HG03565 (cell line): ENCODE results near the gene FAM78A.

Source experiments
- ATAC-seq: cut with Tn5 transposase; IDR thresholded peaks from one replicate; pipeline ENCODE4 v1.9.1; 2021; ENCODE audit warnings: mild to moderate bottlenecking, moderate library complexity; ENCODE audit not compliant: unreplicated experiment

The FAM78A gene, protein sequence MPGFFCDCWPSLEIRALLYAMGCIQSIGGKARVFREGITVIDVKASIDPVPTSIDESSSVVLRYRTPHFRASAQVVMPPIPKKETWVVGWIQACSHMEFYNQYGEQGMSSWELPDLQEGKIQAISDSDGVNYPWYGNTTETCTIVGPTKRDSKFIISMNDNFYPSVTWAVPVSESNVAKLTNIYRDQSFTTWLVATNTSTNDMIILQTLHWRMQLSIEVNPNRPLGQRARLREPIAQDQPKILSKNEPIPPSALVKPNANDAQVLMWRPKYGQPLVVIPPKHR

DNA sequence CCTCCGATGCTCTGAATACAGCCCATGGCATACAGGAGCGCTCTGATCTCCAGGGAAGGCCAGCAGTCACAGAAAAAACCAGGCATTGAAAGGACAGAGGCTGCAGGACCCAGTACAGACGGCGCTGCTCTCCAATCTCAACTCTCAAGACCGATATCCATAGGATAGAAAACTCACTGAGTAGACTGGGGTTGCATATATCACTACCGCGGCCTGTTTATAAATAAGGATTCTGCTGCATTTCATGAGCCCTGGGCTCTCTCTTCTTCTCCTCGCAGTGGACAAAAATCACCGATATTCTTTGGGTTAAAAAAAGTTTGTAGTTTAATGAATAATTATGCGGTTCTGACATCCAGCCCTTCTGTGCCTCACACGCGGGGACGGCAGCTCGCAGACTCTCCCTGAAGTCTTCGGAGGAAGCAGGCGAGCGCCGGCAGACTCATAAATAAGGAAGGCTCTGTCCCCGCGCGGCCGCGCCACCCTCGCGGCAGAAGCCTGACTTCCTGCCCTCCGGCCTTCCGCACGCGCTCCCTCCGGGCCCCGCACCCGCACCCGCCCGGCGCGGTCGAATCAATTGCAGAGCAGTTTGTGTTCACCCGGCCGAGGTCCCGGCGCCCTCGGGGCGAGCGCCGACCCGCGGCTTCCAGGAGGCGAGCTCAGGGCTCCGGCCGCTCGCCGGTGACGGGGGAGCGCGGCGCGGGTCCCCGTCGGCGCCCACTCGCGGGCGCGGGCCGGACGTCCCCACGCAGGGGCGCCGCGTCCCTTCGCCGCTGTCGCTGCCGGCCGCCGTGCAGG lies at the start of gene FAM78A:
Gene FAM78A (minus strand): TSS at position 417 of the 795 bp plus-strand sequence. CDS start 331 bp downstream, at position 86.
- no peak for ATAC-seq

DNA sequence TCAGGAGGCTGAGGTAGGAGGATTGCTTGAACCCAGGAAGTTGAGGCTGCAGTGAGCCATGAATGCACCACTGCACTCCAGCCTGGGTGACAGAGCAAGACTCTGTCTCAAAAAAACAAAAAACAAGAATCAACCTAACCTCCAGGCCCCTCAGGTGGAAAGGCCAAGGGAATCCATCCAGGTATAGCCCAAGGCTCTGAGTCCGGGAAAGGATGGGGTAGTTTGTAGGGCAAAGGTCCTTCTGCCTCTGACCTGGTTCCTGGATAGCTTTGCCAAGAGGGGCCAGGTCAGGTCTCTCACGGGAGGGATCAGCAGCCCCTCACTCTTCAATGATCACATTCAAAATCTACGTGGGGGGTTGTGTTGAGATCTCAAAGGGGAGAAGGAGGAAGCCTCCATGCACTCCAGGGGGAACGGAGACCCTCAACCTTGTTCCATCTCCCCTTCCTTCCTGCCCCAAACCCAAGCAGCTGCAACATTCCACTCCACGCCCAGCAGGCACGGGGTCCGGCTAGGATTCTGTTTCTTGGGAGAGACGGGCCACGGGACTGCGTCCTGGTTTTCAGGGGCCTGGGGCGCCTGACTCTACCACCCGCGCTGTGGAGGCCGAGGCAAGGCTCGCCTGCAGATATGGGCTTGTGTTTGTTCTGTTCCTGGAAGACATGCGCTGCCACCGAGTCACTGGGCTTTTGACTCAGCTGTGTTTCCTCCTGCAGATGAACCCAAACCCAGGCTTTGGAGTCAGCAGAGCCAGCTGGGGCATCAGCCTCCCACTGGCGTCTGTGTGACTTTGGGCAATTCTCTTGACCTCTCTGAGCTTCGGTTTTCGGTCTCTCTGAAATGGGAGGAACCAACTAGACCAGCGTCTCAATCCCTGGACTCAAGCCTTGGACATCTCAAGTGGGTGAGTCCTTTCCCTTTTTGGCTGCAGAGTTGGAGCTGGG lies 48.7 kb upstream of the FAM78A start:
- ATAC-seq = no peak

DNA sequence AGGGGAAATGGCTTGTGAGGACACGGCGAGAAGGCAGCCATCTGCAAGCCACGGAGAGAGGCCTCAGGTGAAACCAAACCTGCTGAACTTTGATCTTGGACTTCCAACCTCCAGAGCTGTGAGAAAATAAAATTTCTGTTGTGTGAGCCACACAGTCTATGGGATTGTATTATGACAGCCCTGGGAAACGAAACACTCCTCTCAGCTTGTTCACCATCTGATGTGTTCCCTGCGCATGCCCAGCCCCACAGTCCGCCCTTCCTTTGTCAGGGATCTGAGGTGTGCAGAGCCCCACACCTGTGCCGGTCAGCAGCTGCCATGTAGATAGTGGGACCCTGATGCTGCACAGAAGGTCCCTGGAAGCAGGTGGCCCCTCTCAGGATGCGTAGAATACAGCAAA lies 47.3 kb upstream of the FAM78A start:
- ATAC-seq = no peak

DNA sequence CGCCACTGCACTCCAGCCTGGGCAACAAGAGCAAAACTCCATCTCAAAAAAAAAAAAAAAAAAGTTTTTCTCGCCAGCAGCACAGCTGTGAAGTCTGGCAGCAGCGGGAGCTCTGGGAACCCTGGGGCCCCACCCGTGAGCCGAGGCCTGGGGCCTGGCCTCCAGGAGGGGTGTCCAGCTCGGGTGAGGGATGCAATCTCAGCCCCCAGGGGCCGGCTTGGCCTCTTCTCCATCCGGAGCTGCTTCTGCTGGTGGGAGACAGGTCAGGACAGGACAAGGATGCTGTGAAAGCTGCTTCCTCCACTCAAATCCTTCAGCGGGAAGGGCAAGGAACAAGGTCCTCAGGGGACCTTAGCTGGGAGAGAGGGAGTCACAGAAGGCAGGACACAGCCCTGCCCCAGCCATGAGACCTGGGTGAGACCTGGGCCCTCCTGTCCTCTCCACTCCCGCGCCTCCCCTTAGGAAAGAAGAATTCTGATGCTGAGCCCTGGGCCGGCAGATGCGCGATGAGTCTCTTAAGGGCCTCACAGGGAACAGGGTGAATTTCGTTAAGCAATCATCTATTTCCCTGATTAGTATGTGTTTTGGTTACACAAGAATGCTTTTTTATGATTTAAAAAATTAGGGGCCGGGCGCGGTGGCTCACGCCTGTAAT lies 43.8 kb upstream of the FAM78A start:
- ATAC-seq = no peak

DNA sequence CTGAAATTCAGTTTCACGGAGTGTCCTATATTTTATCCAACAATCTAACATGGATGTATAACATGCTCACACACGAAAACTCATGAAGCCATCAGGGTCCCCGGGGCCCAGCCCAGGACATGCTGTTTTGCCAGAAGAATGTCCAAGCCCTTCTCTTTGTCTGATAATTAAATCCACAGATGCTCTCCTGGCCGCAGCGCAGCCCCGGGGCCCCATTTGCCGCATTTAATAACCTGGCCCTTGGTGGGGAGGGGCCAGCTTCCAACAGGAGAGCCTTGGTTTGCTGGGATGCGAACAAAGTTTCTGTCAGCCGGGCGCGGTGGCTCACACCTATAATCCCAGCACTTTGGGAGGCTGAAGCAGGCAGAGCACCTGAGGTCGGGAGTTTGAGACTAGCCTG lies 43.2 kb upstream of the FAM78A start:
- ATAC-seq = no peak

DNA sequence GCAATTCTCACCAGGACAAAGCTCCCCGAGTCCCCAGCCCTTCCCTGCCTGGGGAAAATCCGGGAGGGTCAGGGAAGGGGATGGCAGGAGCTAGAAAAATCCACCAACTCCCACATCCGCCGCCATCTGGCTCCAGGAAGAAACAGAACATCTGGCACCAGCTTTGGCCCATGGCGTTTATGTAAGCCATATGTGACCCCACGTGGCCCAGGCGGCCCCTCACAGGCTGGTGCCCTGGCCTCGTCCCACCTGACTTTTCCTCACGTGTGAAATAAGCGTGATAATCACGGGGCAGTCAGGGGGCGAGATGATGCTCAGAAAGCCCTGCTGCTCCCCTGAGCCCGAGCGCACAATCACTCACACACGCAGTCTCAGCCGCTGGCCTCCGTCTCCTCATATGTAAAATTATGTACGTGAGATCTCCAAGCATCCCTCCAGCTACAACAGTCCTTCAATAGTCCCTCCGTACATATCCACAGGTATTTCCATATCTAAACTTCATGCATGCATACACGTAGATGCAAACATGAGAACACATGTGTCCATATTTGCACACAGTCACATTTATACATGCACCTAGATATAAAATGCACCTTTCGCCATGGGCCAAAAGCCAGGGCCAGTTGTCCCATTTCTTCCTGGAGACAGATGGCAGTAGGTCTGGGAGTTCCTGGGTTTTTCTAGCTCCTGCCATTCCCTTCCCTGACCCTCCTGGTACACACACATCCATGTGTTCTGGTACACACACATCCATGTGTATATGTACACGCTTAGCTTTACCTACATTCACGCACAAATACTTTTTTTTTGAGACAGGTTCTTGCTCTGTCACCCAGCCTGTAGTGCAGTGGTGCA lies 42.1 kb upstream of the FAM78A start:
- no peak for ATAC-seq

DNA sequence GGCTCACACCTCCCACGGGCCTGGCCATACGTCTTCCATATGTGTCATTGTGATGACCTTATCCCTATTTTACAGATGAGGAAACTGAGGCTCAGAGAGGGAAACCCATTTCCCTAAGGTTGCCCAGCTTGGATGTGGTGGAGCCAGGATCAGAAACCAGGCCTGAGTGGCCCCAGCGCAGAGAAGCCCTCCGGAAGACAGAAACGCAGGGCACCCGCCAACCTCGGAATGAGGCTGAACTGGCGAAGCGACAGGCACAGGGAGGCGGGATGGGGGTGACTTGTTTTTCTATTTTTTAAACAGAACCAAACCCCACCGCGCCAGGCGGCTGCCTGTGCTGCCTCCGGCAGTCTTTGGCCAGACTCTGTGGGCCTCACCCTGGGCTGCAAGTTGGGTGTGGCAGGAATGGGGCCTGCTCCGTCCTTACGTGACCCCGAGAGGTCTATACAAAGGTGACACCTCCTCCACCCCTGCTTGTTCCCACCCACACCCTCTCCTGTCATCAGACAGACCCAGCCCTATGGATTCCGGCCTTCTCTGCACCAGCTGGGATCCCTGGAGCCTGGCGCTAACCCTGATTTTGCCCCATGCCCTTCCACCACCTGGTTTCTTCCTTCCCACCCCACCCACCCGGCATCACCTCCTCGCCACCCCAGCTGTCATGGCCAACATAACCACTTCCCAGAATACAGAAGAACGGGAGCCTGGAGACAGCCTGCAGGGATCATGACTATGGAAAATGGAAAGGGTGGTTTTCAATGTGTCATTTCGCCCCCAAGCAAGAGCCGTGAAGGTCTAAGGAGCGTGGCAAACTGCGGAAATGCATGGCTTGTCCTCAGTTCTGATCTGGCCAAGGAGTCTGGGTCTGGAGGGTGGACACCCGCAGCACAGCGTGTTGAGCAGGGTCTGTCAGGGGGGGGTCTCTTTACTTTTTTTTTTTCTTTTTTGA lies 36.8 kb upstream of the FAM78A start:
- no peak for ATAC-seq

DNA sequence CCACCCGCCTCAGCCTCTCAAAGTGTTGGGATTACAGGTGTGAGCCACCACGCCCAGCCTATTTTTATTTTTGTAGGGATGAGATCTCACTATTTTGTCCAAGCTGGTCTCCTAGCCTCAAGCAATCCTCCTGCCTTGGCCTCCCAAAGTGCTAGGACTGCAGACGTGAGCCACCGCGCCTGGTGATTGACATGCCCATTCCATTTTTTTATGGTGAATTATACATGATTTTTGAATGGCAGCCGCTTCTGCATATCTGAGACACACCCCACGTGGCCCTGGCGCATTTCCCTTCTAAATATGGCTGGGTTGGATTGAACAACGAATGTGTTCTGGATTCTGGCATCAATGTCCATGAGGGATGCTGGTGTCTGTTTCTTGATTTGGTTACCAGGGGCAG lies 35.9 kb upstream of the FAM78A start:
- no peak for ATAC-seq

DNA sequence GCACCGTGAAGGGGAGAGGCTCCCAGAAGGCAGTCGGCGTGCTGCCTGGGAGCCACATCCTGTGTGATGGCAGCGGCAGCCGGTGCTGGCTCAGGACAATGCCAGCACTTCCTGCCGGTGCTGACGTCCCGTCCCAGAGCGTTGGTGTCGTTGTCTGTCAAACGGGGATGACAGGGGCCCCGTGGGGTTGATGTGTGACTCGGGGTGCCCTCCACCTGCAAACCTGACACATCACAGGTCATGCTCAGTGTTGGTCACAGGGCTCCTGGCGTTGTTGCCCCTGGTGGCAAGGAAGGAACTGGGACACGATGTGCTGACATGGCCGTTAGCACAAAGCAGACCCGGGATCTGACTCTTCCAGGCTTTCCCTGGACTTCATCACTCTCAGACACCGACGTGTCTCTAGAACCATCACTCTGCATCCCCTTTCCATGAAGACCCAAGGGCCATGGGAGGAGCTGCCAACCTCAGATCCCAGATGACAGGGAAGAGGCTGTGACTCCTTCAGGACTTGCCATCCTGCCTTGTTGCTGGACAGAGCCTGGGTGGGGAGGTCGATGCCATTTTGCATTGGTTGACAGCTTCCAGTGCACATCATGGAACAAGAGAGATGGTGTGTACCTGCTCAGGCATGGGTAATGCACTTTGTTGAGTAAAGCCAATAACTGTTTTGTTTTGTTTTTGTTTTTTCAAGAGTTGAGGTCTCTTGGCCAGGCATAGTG lies 34.7 kb upstream of the FAM78A start:
- ATAC-seq = no peak

DNA sequence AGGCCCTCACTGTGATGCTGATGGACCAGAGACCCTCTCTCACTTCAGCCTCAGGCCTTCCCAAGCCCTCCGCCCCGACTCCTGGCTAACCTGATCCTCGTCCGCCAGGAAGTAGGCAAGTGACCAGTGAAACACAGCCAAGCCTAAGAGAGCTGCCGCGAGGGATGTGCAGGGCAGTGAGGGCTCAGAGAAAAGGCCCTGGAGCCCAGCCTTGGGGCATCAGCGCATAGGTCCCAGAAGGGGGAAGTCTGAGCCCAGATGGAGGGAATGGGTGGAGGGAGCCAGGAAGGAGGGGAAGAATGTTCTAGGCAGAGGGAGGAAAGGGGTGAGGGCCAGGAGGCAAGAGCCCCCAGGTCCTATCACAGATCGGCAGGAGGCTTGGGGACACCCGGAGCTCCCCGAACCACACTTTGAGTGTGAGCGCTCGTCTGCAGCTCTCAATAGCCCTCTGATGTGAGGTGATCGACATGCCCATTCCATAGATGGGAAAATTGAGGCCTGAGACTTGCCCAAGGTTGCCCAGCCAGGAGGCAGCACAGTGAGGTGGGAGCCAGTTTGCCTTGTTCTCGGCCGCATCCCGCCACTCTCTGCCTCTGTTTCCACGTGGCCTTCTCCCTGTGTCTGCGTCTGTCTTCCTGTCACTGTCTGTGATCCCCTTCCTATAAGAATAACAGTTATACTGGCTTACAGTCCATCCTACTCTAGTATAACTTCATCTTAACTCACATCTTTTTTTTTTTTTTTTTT lies 33.4 kb upstream of the FAM78A start:
- ATAC-seq = no peak

DNA sequence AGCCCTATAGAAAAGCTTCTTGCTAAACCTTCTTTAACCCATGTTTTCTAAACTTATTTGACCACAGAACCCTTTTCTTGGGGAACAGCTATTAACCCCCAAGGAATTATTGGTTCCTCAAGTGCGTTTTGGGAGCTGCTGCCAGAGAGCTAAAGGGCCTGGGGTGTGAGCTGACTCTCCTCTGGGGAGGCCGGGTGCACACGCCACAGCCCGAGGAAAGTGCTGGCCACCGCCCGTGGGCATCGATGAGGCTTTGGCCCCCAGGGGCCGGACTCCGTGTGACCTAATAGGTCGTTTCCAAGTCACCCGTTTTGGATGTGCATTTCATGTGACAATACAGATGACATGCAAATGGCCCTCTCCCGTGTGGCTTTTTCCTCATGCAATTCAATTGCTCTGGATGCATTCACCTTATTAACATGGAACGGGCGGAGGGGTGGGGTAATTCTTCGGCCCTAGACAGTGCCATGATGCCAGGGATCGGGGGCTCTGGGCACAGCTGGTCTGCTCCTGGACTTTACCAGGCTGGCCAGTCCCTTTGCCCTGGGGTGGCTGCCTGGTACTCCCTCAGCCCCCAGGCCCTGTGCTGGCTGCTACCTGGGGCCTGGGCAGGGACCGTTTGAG lies 32.7 kb upstream of the FAM78A start:
- no peak for ATAC-seq

DNA sequence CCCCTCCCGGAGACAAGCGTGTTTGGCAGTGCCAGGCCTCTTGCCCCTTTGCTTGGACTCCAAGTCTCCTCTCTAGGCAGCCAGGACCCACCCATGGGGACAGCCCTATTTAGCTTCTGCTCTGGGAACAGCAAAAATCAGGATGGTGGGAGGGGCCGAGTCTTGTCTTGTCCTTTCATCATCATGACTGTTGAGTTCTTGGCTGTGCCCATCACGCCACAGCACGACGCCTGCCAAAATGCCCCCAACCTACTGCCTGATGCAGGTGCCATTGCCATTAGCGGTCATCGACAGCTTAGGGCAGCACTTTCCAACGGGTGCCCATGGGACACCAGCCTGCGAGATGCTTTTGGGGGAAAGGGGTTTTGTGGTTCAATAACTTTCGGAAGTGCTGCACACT lies 32.1 kb upstream of the FAM78A start:
- ATAC-seq = no peak

DNA sequence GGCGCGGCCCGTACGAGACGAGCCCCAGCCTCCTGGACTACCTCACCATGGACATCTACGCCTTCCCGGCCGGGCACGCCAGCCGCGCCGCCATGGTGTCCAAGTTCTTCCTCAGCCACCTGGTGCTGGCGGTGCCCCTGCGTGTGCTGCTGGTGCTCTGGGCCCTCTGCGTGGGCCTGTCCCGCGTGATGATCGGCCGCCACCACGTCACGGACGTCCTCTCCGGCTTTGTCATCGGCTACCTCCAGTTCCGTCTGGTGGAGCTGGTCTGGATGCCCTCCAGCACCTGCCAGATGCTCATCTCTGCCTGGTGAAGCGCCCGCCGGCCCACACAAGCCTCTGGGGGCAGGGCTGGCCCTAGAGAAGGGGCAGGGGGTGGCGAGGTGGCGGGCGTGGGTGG lies 31.7 kb upstream of the FAM78A start:
- no peak for ATAC-seq

DNA sequence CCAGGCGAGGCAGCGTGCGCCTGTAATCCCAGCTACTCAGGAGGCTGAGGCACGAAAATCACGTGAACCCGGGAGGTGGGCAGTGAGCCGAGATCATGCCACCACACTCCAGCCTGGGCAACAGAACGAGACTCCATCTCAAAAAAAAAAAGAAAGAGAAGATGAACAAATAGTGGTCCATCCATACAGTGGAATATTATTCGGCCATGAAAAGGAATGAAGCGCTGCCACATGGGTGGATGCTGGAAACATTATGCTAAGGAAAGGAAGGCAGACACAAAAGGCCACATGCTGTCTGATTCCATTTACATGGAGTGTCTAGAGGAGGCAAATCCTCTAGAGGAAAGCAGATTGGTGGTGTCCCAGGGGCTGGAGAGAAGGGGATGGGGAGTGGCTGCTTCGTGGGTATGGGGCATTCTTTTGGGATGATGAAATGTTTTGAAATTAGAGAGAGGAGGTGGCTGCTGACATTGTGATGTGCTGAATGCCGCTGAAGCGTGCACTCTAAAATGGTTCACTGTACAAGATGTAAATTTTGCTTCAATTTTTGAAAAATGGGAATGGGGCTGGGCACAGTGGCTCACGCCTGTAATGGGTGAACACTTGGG lies 30.2 kb upstream of the FAM78A start:
- no peak for ATAC-seq

DNA sequence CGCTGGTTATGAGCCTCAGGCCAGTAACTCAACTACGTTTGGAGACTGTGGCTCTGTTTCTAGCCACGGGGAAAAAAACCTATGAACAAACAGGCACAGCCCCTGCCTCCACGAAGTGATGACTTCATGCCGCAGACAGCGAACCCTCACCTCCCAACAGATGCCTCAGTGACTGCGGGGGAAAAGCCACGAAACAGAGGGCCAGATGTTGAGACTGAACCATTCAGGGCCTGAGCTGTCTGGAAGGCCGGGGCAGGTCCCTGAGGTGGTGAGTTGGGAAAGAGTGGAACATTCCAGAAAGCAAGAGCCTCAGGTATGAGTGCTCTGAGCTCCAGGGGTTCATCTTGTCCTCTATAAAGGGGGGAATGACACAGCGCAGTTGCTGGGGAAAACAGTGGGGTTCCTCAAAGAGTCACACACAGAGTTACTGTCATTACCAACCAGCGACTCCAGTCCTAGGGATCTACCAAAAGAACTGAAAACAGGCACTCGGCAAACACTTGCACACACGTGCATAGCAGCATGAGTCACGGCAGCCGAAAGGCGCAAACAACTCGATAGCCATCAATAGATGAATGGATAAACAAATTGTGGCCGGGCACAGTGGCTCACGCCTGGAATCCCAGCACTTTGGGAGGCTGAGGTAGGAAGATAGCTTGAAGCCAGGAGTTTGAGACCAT lies 28.5 kb upstream of the FAM78A start:
- ATAC-seq = no peak
